ENCODE results near the gene LRRC26. TPM values are rescaled to one million over a fixed set of nuclear protein-coding genes. Genes with fewer than 3 reads are reported as not detected.

The LRRC26 gene
- total RNA-seq, 1 experiment from 2014 or later = 2.4 TPM

- no peak overlapping the region for H3K4me3 ChIP-seq (replicated peaks in 1 of 2; ENCODE audit: low read depth in 1 of 2, low read length in 2 of 2)
- ATAC-seq (no peak), DNase-seq (ENCODE audit: low read depth, low spot score) (no peak)
- peaks cover 26 to 42% of the 10 kb centered on the region in 2 experiments for H3K4me1 ChIP-seq (ENCODE audit: control insufficient read depth in 1 of 2, insufficient read depth in 2 of 2, low read length in 2 of 2)
- no peak overlapping the region for H3K4me2 ChIP-seq (ENCODE audit: low read length)
- no peak overlapping the region for H3K27ac ChIP-seq (ENCODE audit: low read depth, low read length)
- intact Hi-C loops (cut with micrococcal nuclease) = no loop called here
- no peak overlapping the region for H2AFZ ChIP-seq (ENCODE audit: low read depth, low read length, poor library complexity, severe bottlenecking)
- H3K27me3 ChIP-seq (ENCODE audit: insufficient read depth, low read length) = no peaks in the 10 kb centered on the region
- TF ChIP-seq ZNF274 (IDR thresholded peaks at IDR 0.05; ENCODE audit: low read depth, low read length) (no peak), FOSL1 (IDR thresholded peaks at IDR 0.05; ENCODE audit: low read depth) (no peak), TCF7L2 (IDR thresholded peaks at IDR 0.05; ENCODE audit: borderline replicate concordance, extremely low read depth, insufficient read depth, insufficient read length) (no peak), CEBPB (IDR thresholded peaks at IDR 0.05; ENCODE audit: low read depth) (no peak), ZFX (IDR thresholded peaks at IDR 0.05) (no peak), YY1 (IDR thresholded peaks at IDR 0.05; ENCODE audit: extremely low read depth, insufficient replicate concordance, low read depth, low read length) (no peak), POLR2AphosphoS5 (IDR thresholded peaks at IDR 0.05; ENCODE audit: low read depth, low read length) (no peak), JUND (IDR thresholded peaks at IDR 0.05) (no peak), RAD21 (IDR thresholded peaks at IDR 0.05; ENCODE audit: low read depth) (no peak), EZH2phosphoT487 (IDR thresholded peaks at IDR 0.05; ENCODE audit: borderline replicate concordance) (no peak), EGR1 (IDR thresholded peaks at IDR 0.05; ENCODE audit: low read depth) (no peak), ZBTB33 (IDR thresholded peaks at IDR 0.05; ENCODE audit: extremely low read depth, insufficient replicate concordance, low read length) (no peak), ELF1 (IDR thresholded peaks at IDR 0.05; ENCODE audit: borderline replicate concordance, low read depth) (no peak), SRF (IDR thresholded peaks at IDR 0.05; ENCODE audit: low read depth) (no peak)
- TF ChIP-seq, protein P1, sequence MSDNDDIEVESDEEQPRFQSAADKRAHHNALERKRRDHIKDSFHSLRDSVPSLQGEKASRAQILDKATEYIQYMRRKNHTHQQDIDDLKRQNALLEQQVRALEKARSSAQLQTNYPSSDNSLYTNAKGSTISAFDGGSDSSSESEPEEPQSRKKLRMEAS (IDR thresholded peaks at IDR 0.05) = no peak
- TF ChIP-seq, protein P2, sequence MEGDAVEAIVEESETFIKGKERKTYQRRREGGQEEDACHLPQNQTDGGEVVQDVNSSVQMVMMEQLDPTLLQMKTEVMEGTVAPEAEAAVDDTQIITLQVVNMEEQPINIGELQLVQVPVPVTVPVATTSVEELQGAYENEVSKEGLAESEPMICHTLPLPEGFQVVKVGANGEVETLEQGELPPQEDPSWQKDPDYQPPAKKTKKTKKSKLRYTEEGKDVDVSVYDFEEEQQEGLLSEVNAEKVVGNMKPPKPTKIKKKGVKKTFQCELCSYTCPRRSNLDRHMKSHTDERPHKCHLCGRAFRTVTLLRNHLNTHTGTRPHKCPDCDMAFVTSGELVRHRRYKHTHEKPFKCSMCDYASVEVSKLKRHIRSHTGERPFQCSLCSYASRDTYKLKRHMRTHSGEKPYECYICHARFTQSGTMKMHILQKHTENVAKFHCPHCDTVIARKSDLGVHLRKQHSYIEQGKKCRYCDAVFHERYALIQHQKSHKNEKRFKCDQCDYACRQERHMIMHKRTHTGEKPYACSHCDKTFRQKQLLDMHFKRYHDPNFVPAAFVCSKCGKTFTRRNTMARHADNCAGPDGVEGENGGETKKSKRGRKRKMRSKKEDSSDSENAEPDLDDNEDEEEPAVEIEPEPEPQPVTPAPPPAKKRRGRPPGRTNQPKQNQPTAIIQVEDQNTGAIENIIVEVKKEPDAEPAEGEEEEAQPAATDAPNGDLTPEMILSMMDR (IDR thresholded peaks at IDR 0.05 in 2 of 3, conservative IDR thresholded peaks at IDR 0.05 in 1 of 3; ENCODE audit: borderline replicate concordance in 1 of 3, insufficient read depth in 1 of 3, low read depth in 2 of 3, low read length in 2 of 3) = no peak
- TF ChIP-seq, protein P3, sequence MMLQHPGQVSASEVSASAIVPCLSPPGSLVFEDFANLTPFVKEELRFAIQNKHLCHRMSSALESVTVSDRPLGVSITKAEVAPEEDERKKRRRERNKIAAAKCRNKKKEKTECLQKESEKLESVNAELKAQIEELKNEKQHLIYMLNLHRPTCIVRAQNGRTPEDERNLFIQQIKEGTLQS (IDR thresholded peaks at IDR 0.05) = no peak
- ChIA-PET CTCF (no interaction called here), RAD21 (ENCODE audit: low non-redundant PET in 1 of 2, low total read pairs in 2 of 2, uncharacterized antibody in 2 of 2, unreplicated experiment in 2 of 2) (no interaction called here), POLR2A (no interaction called here)
- no peak overlapping the region for H3K9ac ChIP-seq (ENCODE audit: low read length)
- no peaks in the 10 kb centered on the region for H4K20me1 ChIP-seq (ENCODE audit: insufficient read depth)
- peaks cover 39% of the 10 kb centered on the region for H3K79me2 ChIP-seq (ENCODE audit: insufficient read depth, low read length)
- H3K9me2 ChIP-seq (ENCODE audit: insufficient read depth) = no peaks in the 10 kb centered on the region
- H3K9me3 ChIP-seq (ENCODE audit: control insufficient read depth in 1 of 2, insufficient read depth in 1 of 2, low read depth in 1 of 2, low read length in 2 of 2) = no peaks in the 10 kb centered on the region
- BruUV-seq (replicated peaks) = no TSS peak
- H3K36me3 ChIP-seq (ENCODE audit: control insufficient read depth in 1 of 2, insufficient read depth in 2 of 2, low read length in 2 of 2) = peaks cover 0 to 7% of the 10 kb centered on the region in 2 experiments; a peak in 1 of 4 replicates
Measured at GRCh38 chr9:137192448-137192780, 22.6 kb upstream of the LRRC26 start.

Measured in HCT116 (cell line).